Sciatic nerve (tissue), 2 donors: ENCODE results near the gene XYLT1. TPM values are rescaled to one million over a fixed set of nuclear protein-coding genes. Genes with fewer than 3 reads are reported as not detected.
A peak's percentile ranks its signal among the peaks of the same experiment; 100 is the strongest.

Experiments
- ATAC-seq: fragments of 200-7000 bp; cut with Tn5 transposase; one replicate; pipeline ENCODE4 v1.9.1; 2020; ENCODE audit warnings: mild to moderate bottlenecking, moderate library complexity
- DNase-seq: peaks from one replicate; pipeline ENCODE4 v3.0.0-alpha.2; 2020; ENCODE audit warnings: low spot score
- intact Hi-C: fragments of 100-400 bp; cut with DNase I; formaldehyde crosslinking; loops from one replicate; pipeline ENCODE4 v1.14.2; 2022
- total RNA-seq: library from RNA; stranded (reverse); fragmentation: NEBNext Ultra II Directional; extraction: Animal tissue kit (Norgen Biotek cat#: 25700); gene quantifications from one replicate; pipeline ENCODE4 v1.2.1, GENCODE V29; 2021
- donor health status: DM: no; HTN: no; CAD: no.
- donor health status: DM: no; HTN: no; CAD: no.

The XYLT1 gene
- total RNA-seq, 1 donor from 2014 or later, result 17.3 TPM

- DNase-seq, result no peak
- no peak for ATAC-seq
- intact Hi-C loops, result no loop called here
Measured at GRCh38 chr16:17444658-17445057, 26.1 kb downstream of the XYLT1 start.

GRCh38 chr16:17440131-17440530 is 30.6 kb downstream of the XYLT1 start:
- no peak for ATAC-seq
- intact Hi-C loops, result no loop called here
- DNase-seq, result no peak

- intact Hi-C loops, result no loop called here
- no peak for ATAC-seq
- DNase-seq, result no peak
Measured at GRCh38 chr16:17439580-17439979, 31.2 kb downstream of the XYLT1 start.

- ATAC-seq, result no peak
- no peak for DNase-seq
Measured at GRCh38 chr16:17437981-17438380, 32.8 kb downstream of the XYLT1 start.

GRCh38 chr16:17437127-17437720 is 33.5 kb downstream of the XYLT1 start:
- ATAC-seq (no peak), DNase-seq (no peak)
- intact Hi-C loops, result no loop called here

More at GRCh38 chr16:17437981-17438380, 32.8 kb downstream of the XYLT1 start:
- intact Hi-C loops, result no loop called here

- DNase-seq, result no peak
- ATAC-seq, result no peak
- intact Hi-C loops, result no loop called here
Measured at GRCh38 chr16:17435318-17435717, 35.4 kb downstream of the XYLT1 start.

GRCh38 chr16:17433577-17434451 is 36.9 kb downstream of the XYLT1 start:
- intact Hi-C loops, result no loop called here
- DNase-seq, result no peak
- ATAC-seq, result peak; percentile 86

GRCh38 chr16:17432901-17433576 is 37.7 kb downstream of the XYLT1 start:
- no peak for DNase-seq
- intact Hi-C loops, result no loop called here
- ATAC-seq, result peak; percentile 87

GRCh38 chr16:17431968-17432625 is 38.7 kb downstream of the XYLT1 start:
- ATAC-seq, result no peak
- intact Hi-C loops, result no loop called here
- DNase-seq, result no peak

GRCh38 chr16:17431012-17431411 is 39.7 kb downstream of the XYLT1 start:
- ATAC-seq, result no peak
- DNase-seq, result no peak
- intact Hi-C loops, result no loop called here

- ATAC-seq, result no peak
- no peak for DNase-seq
- intact Hi-C loops, result no loop called here
Measured at GRCh38 chr16:17426451-17426850, 44.3 kb downstream of the XYLT1 start.

GRCh38 chr16:17424771-17425170 is 46.0 kb downstream of the XYLT1 start:
- intact Hi-C loops, result no loop called here
- ATAC-seq (no peak), DNase-seq (no peak)

- intact Hi-C loops, result no loop called here
- ATAC-seq, result no peak
- DNase-seq, result no peak
Measured at GRCh38 chr16:17423221-17423620, 47.5 kb downstream of the XYLT1 start.

- intact Hi-C loops, result no loop called here
- DNase-seq (no peak), ATAC-seq (no peak)
Measured at GRCh38 chr16:17420816-17421215, 49.9 kb downstream of the XYLT1 start.

GRCh38 chr16:17419266-17419665 is 51.5 kb downstream of the XYLT1 start:
- ATAC-seq (no peak), DNase-seq (no peak)
- intact Hi-C loops, result no loop called here

GRCh38 chr16:17417740-17418139 is 53.0 kb downstream of the XYLT1 start:
- DNase-seq, result no peak
- intact Hi-C loops, result no loop called here
- no peak for ATAC-seq

- ATAC-seq (peak; percentile 74), DNase-seq (no peak)
- intact Hi-C loops, result no loop called here
Measured at GRCh38 chr16:17416461-17417311, 54.1 kb downstream of the XYLT1 start.

- intact Hi-C loops, result no loop called here
- no peak for DNase-seq
- no peak for ATAC-seq
Measured at GRCh38 chr16:17414916-17415315, 55.8 kb downstream of the XYLT1 start.

GRCh38 chr16:17414421-17414820 is 56.3 kb downstream of the XYLT1 start:
- intact Hi-C loops, result no loop called here
- no peak for ATAC-seq

More at GRCh38 chr16:17414421-17414820, 56.3 kb downstream of the XYLT1 start:
- no peak for DNase-seq
